ENCODE data around the gene EIF3B.
A peak's percentile ranks its signal among the peaks of the same experiment; 100 is the strongest.
"Not testable (repeated sequence)": the region's sequence is repeated elsewhere in the genome, so short reads cannot be mapped to it uniquely, and the experiment has no call there.

The EIF3B gene

DNA sequence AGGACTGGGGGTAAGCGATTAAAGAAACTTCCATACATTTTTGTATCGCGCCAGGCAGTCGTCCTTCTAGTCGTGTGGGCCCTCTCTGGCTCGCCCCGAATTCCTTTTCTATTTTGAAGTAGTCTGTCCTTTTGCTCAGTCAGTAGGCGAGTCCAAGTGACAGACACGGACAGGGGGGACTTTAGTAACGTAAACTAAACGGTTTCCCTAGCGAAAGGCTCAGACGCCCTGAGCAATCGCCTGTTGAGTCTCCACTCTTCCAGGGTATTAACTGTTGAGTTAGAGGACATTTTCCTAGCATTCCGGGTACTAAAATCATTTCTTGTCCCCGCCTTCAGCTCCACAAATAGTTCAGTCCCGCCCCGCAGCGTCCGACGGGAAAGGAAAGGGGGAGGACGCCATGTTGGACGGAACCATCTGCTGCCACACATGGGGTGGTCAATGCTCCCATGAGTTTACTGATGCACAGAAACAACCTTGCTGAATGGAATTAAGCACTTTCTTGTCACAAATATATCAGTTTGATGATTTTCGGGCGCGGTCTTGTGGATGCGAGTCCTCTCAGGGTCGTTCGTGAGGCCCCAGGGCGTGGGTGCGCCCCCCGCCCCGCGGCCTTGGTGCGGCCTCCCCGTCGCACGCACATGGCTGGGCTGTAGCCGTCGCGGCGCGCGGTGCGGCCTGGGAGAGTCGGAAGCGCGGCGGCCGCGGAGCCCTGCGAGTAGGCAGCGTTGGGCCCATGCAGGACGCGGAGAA, at the start of gene EIF3B:
TSS of gene EIF3B (plus strand) at position 642 of the 753 bp plus-strand sequence. CDS start at position 737, 95 bp downstream.
- peak within 1 kb of the TSS; percentile 99 for H3K27ac Mint-ChIP-seq
- H3K27me3 Mint-ChIP-seq = no peaks in the 10 kb centered on the region
- H3K36me3 Mint-ChIP-seq = peaks cover 6% of the 10 kb centered on the region

DNA sequence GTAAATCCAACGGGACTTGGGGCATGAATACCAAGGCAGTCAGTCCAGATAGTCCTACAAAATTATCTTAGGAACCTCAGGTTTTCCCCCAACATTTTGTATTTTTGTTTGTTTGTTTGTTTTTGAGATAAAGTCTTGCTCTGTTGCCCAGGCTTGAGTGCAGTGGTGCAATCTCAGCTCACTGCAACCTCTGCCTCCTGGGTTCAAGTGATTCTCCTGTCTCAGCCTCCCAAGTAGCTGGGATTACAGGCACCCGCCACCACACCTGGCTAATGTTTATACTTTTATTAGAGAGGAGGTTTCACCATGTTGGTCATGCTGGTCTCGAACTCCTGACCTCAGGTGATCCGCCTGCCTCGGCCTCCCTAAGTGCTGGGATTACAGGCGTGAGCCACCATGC, 49.4 kb upstream of the EIF3B start:
- not testable (repeated sequence) for H3K9me3 Mint-ChIP-seq (ENCODE audit: low read depth); H3K4me1 Mint-ChIP-seq (ENCODE audit: low read depth); H3K36me3 Mint-ChIP-seq; H3K4me3 Mint-ChIP-seq; H3K27ac Mint-ChIP-seq; H3K27me3 Mint-ChIP-seq

More for the DNA sequence above, at the start of gene EIF3B:
- peaks cover 30% of the 10 kb centered on the region for H3K4me1 Mint-ChIP-seq (ENCODE audit: low read depth)
- H3K4me3 Mint-ChIP-seq = peak within 1 kb of the TSS; percentile 93
- no peaks in the 10 kb centered on the region for H3K9me3 Mint-ChIP-seq (ENCODE audit: low read depth)

DNA sequence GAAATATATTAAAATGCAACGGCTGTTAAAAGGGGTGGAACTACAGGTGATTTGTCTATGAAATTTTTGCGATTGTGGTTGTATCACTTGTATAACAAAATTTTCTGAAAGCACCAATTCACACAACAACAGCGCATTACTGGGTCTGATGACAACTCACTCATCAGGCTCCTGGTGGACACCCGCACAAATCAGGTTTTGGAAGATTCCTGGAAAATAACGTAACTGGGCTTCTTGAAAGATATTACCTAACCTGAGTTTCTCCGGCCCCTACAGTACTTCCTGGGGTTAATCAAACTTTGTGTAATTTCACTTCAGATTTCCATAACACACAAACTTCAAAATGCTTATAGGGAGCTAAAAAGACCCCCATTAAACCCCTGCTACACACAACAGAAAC, 47.9 kb upstream of the EIF3B start:
- Mint-ChIP-seq H3K27me3 (no peaks in the 10 kb centered on the region), H3K4me1 (ENCODE audit: low read depth) (peaks cover 4% of the 10 kb centered on the region), H3K27ac (no peak overlapping the region), H3K36me3 (peaks cover 4% of the 10 kb centered on the region), H3K9me3 (ENCODE audit: low read depth) (no peaks in the 10 kb centered on the region), H3K4me3 (no peak overlapping the region)

DNA sequence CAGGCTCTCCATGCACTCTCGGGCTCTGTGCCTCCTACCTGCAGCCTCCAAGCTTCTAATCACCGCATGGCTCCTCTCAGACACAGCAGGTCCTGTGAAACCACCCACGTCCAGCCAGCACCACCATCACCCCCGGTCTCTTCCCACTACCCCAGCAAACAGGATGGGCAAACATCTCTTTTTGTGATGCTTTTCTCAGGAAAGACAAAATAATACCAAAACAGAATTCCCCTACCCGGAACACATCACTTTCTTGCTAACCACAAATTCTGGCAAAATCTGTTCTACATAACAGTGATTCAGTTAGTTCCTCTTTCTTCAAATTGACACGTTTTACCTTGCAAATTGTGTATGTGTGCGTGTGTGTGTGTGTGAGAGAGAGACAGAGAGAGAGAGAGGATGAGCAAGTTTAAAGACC, 46.9 kb upstream of the EIF3B start:
- Mint-ChIP-seq H3K9me3 (ENCODE audit: low read depth) (no peaks in the 10 kb centered on the region), H3K27me3 (no peaks in the 10 kb centered on the region), H3K4me3 (no peak overlapping the region), H3K4me1 (ENCODE audit: low read depth) (peaks cover 9% of the 10 kb centered on the region), H3K27ac (no peak overlapping the region), H3K36me3 (peaks cover 4% of the 10 kb centered on the region)

DNA sequence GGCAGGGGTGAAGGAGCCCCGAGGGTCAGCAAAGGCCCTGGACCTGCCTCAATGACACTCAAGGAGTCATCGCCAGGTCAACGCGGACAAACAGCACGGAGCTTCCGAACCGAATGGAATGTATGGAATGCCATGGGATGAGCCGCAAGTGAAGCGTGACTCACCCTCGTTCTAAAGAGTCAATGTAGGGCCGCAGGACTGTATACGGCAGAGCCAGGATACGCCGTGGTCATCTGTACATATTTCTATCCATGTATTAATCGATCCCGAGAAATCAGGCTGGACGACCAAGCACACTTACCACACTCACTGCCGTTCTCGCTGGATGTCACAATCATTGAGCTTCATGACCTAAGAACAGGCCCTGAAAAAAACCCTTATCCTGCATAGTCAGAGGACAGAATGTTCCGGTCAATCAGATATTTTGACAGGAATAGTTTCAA, 44.7 kb upstream of the EIF3B start:
- Mint-ChIP-seq H3K36me3 (peaks cover 4% of the 10 kb centered on the region), H3K27ac (no peak overlapping the region), H3K4me3 (no peak overlapping the region), H3K9me3 (ENCODE audit: low read depth) (no peaks in the 10 kb centered on the region), H3K4me1 (ENCODE audit: low read depth) (peaks cover 15% of the 10 kb centered on the region), H3K27me3 (no peaks in the 10 kb centered on the region)

DNA sequence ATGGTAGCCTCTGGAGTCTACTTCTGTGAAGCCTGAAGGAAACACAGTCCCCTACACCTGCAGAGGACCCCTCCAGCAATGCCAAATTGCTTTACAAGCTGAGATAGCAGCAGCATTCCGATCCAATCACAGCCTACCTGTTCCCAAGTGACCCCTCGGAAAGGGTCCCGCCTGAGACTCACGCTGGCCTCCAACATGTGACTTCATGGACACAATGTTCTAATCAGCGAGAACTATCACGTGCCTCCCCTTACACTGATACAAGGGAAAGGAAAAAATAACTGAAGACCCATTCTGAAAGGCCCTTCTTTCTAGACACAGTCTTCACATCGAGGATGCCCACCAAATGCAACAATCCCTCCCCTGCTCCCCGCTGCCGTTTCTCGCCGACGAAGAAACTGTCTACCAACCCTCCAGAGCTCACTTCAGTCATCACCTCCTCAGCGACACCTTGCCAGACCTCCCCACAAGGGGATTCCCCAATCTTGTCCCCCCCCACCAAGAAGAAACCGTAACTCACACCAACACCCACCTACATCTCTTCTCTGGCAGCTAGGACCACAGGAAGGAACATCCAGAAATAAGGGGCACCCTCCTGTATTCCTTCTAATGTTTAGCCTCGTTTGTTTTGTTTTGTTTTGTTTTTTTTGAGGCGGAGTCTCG, 42.2 kb upstream of the EIF3B start:
- no peak overlapping the region for H3K27ac Mint-ChIP-seq

DNA sequence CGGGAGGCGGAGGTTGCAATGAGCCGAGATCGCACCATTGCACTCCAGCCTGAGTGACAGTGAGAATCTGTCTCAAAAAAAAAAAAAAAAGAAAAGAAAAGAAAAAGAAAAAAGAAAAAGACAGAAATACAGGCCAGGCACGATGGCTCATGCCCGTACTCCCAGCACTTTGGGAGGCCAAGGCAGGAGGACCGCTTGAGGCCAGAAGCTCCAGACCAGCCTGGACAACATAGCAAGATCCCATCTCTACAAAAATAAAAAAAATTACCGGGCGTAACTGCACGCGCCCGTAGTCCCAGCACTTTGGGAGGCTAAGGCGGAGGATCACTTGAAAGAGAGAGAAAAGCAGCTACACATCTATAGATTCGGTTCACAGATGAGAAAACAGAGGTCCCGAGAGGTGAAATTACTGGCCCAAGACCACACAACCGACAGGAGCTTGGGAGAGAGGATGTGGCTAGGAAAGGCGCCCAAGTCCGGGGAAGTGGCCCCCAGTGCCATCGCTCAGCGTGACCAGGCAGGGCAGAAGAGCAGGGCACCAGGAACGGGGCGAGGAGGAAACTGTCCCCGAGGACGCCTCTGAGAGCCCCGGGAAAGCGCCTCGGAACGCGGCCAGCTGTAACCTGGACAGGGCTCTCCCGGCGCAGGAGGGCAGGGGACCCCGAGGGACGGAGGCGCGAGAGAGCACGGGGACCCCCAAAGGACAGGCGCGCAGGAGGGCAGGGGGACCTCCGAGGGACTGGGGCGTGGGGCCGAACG, 41.0 kb upstream of the EIF3B start:
- Mint-ChIP-seq H3K27me3 (no peaks in the 10 kb centered on the region), H3K36me3 (no peaks in the 10 kb centered on the region), H3K4me3 (peak overlapping the region; percentile 92)

More for the DNA sequence above, 42.2 kb upstream of the EIF3B start:
- peaks cover 2% of the 10 kb centered on the region for H3K36me3 Mint-ChIP-seq
- peaks cover 15% of the 10 kb centered on the region for H3K4me1 Mint-ChIP-seq (ENCODE audit: low read depth)
- H3K4me3 Mint-ChIP-seq = peak overlapping the region; percentile 71
- no peaks in the 10 kb centered on the region for H3K27me3 Mint-ChIP-seq
- H3K9me3 Mint-ChIP-seq (ENCODE audit: low read depth) = no peaks in the 10 kb centered on the region

DNA sequence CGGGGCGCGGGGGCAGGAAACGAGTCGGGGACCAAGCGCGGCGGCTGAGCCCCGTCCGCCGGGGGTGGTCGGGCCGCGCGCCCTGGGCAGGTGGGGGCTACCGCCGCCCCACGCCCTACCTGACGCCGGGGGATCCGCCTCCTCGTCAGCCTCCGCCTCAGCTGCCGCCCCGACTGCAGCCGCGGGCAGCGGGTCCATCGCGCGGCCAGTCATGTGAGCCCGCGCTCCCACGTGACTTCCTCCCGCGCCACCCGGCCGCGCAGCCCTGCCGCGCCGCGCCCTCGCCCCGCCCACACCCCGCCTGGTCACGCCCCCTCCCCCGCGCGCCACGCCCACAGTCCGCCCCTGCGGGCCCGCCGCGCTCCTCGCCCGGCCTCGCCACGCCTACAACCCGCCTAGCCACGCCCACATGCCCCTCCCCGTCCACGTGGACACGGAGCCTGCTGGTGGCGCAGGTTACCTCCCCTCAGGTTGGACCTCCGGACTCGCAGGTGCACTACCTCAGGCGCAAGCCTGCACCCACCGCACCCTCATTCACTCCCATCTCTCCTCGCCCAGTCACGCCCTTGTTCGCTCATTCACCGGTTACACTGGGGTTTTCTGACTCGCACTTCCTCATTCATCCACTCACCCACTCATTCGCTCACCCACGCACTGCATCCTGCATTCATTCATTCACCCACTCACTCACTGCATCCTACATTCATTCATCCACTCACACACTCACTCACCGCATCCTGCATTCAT, 40.2 kb upstream of the EIF3B start, which contains the start of gene SNX8:
TSS of gene SNX8 (minus strand) at position 233 of the 747 bp plus-strand sequence. CDS start at position 213, 20 bp downstream.
- Mint-ChIP-seq H3K27me3 (no peaks in the 10 kb centered on the region), H3K36me3 (no peaks in the 10 kb centered on the region), H3K9me3 (ENCODE audit: low read depth) (no peaks in the 10 kb centered on the region), H3K4me3 (peak within 1 kb of the TSS; percentile 92), H3K4me1 (ENCODE audit: low read depth) (peaks cover 13% of the 10 kb centered on the region), H3K27ac (peak within 1 kb of the TSS; percentile 79)

More for the DNA sequence above, 41.0 kb upstream of the EIF3B start:
- H3K4me1 Mint-ChIP-seq (ENCODE audit: low read depth) = peaks cover 13% of the 10 kb centered on the region
- H3K9me3 Mint-ChIP-seq (ENCODE audit: low read depth) = no peaks in the 10 kb centered on the region
- peak overlapping the region; percentile 79 for H3K27ac Mint-ChIP-seq

DNA sequence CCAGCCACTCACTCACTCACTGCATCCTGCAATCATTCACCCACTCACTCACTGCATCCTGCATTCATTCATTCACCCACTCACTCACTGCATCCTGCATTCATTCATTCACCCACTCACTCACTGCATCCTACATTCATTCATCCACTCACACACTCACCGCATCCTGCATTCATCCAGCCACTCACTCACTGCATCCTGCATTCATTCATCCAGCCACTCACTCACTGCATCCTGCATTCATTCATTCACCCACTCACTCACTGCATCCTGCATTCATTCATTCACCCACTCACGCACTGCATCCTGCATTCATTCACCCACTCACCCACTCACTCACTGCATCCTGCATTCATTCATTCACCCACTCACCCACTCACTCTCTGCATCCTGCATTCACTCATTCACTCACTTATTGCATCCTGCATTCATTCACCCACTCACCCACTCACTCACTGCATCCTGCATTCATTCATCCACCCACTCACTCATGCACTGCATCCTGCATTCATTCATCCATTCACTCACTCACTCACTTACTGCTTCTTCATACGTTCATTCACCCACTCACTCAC, 39.6 kb upstream of the EIF3B start:
- H3K9me3 Mint-ChIP-seq (ENCODE audit: low read depth); H3K27me3 Mint-ChIP-seq; H3K27ac Mint-ChIP-seq; H3K4me3 Mint-ChIP-seq; H3K36me3 Mint-ChIP-seq: not testable (repeated sequence)
- H3K4me1 Mint-ChIP-seq (ENCODE audit: low read depth) = peaks cover 13% of the 10 kb centered on the region

DNA sequence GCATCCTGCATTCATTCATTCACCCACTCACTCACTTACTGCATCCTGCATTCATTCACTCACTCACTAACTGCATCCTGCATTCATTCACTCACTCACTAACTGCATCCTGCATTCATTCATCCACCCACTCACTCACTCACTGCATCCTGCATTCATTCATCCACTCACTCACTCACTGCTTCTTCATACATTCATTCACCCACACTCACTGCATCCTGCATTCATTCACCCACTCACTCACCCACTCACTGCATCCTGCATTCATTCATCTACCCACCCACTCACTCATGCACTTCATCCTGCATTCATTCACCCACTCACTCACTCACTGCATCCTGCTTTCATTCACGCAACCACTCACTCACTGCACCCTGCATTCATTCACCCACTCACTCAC, 38.8 kb upstream of the EIF3B start:
- Mint-ChIP-seq H3K27me3 (no peaks in the 10 kb centered on the region), H3K4me1 (ENCODE audit: low read depth) (peaks cover 13% of the 10 kb centered on the region), H3K36me3 (no peaks in the 10 kb centered on the region), H3K27ac (no peak overlapping the region), H3K4me3 (no peak overlapping the region), H3K9me3 (ENCODE audit: low read depth) (no peaks in the 10 kb centered on the region)

DNA sequence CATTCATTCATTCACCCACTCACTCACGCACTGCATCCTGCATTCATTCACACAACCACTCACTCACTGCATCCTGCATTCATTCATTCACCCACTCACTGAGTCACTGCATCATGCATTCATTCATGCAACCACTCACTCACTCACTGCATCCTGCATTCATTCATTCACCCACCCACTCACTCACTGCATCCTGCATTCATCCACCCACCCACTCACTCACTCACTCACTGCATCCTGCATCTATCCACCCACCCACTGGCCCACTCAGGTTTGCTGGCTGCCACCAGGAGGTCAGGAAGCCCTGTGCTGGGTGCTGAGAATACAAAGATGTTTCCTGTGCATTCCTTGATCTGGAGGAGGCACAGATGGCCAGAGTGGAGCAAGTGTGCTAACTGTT, 38.0 kb upstream of the EIF3B start:
- Mint-ChIP-seq H3K27ac (no peak overlapping the region), H3K4me1 (ENCODE audit: low read depth) (peaks cover 12% of the 10 kb centered on the region), H3K9me3 (ENCODE audit: low read depth) (no peaks in the 10 kb centered on the region), H3K27me3 (no peaks in the 10 kb centered on the region), H3K4me3 (no peak overlapping the region), H3K36me3 (no peaks in the 10 kb centered on the region)

DNA sequence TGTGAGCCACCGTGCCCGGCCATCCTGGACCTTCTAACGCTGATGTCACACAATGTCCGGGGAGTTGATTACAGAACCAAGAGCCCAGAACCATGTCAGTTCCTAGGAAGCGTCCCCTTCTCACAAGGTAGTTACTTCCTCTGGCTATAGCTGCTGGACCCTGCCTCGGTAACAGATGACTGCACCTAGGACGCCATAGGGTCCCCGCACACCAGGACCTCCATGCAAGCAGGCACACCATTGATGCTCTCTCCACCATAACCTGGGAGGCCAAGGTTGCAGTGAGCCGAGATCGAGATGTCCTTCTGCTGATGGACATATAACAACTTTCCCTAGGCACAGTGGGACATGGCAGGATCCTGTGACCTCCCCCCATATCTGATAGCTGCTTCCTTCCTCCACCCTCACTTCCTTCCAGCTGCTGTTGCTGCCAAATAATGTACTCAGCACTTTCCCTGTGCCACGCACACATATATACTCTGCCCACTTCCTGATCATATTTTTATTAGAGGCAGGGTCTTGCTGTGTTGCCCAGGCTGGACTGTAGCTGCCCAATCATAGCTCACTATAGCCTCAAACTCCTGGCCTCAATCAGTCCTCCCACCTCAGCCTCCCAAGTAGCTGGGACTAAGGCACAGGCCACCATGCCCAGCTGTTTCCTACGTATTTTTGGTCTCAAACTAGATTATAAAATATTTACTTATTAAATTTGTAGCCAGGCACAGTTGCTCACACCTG, 36.9 kb upstream of the EIF3B start:
- Mint-ChIP-seq H3K4me1 (ENCODE audit: low read depth) (peaks cover 6% of the 10 kb centered on the region), H3K27ac (peak overlapping the region; percentile 16), H3K9me3 (ENCODE audit: low read depth) (no peaks in the 10 kb centered on the region), H3K4me3 (peak overlapping the region; percentile 9), H3K36me3 (no peaks in the 10 kb centered on the region), H3K27me3 (no peaks in the 10 kb centered on the region)

DNA sequence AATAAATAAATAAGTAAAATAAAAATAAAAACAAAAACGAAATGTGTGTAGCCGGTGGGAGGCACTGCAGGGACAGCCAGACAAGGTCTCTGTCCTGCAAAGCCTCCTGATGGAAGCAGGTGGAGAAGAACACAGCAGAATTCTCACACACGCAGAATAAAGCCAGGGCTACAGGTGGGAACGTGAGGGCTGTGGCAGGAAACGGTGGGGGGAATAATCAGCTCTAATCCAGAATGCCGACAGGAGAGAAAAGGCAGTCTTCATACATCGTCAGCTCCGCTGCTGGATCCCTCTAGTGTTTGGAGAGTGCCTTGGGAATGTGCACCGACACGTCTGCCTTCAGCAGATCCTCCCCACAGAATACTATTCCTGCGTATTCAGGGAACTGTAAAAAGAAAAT, 33.6 kb upstream of the EIF3B start:
- no peaks in the 10 kb centered on the region for H3K27me3 Mint-ChIP-seq
- no peak overlapping the region for H3K4me3 Mint-ChIP-seq
- H3K27ac Mint-ChIP-seq = no peak overlapping the region
- no peaks in the 10 kb centered on the region for H3K36me3 Mint-ChIP-seq
- no peaks in the 10 kb centered on the region for H3K4me1 Mint-ChIP-seq (ENCODE audit: low read depth)
- no peaks in the 10 kb centered on the region for H3K9me3 Mint-ChIP-seq (ENCODE audit: low read depth)

DNA sequence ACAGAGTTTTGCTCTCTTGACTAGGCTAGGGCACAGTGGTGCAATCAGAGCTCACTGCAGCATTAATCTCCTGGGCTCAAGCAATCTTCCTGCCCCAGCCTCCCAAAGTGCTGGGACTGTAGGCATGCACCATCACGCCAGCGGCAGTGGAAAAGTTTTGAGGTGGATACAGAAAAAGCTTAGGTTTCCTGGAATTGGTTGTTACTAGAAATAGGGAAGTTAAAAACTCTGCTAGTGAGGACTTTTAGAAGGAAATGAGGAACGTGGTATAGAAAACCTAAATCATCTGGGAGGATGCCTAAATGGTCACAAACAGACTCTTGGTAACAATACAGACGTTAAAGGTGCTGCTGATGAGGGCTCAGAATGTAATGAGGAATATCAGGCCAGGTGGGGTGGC, 29.5 kb upstream of the EIF3B start:
- Mint-ChIP-seq H3K27me3 (no peaks in the 10 kb centered on the region), H3K36me3 (no peaks in the 10 kb centered on the region), H3K9me3 (ENCODE audit: low read depth) (no peaks in the 10 kb centered on the region), H3K4me3 (no peak overlapping the region), H3K4me1 (ENCODE audit: low read depth) (no peaks in the 10 kb centered on the region), H3K27ac (no peak overlapping the region)
